Stimulated activated CD8-positive, alpha-beta memory T cell treated with anti-CD3 and anti-CD28 coated beads, Interleukin-2, amount 100 ng/mL, for 48 hours (primary cell): ENCODE results near the gene PTPRN2.
"Not testable (repeated sequence)": the region's sequence is repeated elsewhere in the genome, so short reads cannot be mapped to it uniquely, and the experiment has no call there.

Experiments
- DNase-seq, 2 donors: peaks; one replicate each; pipeline ENCODE4 v3.0.0-alpha.2; 2020; ENCODE audit warnings: low read depth in 2 of 2

PTPRN2 gene

GRCh38 chr7:158443688-158444483 is 143.7 kb downstream of the PTPRN2 start:
- no peak for DNase-seq

DNA sequence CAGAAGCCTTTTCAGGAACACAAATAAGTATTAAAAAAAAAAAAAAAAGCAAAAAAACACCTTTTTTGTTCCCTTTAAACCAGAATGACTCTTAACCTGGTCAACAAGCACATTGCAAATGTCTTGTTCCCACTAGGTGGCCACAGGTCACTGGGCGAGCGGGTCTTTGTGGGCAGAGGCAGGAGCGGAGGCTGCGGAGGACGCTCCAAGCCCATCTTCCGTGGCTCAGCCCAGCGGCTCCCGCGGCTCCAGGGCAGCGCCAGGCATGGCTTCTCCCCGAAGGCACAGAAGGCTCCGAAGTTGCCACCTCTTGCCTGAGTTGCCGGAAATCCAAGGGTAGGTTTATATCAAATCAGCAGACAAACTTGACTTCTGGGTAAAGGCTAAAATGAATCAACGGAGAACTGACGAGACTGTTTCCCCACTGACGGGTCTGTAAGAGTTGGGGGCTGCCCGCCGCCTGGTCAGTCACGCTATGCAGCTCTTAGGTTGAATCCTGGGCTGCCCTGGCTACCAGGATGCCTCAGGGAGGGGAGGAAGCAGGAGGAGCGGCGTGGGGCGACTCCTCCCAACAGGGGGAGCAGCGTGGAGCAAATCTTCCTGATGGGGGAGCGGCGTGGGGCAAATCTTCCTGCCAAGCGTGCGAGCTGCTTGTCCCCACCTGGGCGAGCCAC is 144.5 kb downstream of the PTPRN2 start:
- no peak for DNase-seq

DNA sequence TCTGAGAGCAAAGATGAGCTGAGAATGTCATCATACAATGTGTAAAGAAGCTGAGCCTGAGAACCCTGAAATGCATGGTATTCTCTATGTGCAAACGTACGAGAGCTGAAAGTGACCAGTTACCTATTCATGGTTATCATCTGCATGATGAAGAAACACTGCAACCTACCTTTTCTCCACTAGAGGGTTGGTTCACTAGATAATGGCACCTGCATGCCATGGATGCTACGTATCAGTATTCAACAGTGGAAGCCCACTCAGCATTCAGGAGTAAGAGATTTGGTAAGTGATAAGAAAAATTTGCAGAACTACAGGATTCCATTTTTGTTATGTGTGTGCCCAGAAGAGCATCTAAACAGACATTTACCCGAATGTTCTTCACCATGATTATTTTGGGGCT is 145.4 kb downstream of the PTPRN2 start:
- no peak for DNase-seq

DNA sequence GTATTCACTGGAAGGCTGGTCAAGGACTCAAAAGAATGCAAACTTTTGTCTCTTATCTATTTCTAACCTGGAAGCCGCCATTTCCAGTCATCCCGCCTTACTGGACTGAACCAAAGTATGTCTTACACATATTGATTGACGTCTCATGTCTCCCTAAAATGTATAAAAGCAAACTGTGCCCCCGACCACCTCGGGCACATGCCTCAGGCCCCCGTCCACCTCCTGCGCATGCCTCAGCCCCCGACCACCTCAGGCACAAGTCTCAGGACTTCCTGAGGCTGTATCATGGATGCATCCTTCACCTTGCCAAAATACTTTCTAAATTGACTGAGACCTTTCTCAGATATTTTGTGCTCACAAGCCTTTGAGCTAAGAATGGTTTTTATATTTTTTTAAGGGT is 148.6 kb downstream of the PTPRN2 start:
- no peak for DNase-seq

DNA sequence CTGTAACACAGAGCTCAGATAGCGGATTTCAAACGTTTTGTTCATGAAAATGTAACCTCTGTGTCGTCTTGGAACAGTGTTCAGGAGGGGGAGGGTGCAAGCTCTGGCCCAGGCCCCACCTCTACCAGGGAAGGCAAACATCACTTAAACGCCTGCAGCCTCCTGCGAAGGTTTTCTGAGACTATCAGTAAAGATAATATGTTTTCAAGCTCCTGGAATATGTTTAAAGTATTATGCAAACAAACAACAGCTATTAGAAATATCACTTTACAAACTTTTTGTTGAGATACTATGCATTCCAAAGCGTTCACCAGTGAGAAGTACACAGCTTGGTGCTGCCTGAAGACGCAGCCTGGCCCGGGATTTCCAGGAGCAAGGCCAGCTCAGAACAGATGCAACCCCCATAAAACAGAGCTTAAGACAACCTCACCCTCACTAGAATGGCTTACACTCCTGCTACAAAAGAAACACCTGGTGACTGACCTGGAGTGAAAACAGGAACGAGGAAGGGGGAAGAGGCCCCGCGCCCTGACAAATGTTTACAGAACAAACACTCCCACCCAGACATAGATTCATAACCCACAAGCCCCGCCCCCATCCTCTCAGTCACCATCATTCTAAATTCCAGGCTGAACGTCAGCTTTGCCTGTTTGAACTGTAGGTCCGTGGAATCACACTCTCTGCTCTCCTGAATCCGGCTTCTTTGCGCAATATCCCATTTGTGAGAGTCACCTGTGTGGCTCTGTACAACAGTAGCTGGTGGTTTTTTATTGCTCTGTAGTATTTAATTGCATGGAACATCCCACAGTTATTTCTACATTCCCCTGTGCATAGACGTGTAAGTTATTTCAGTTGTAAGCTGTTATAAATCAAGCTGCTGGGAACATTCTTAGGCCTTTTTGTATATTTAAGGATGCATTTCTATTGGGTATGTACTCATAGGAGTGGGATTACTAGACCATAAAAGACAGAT is 155.0 kb downstream of the PTPRN2 start:
- DNase-seq = no peak

GRCh38 chr7:158431941-158432347 is 155.7 kb downstream of the PTPRN2 start:
- no peak for DNase-seq

GRCh38 chr7:158431055-158431940 is 156.3 kb downstream of the PTPRN2 start:
- DNase-seq = no peak

- no peak for DNase-seq
These were observed 157.2 kb downstream of the PTPRN2 start for GRCh38 chr7:158430308-158431034.

DNA sequence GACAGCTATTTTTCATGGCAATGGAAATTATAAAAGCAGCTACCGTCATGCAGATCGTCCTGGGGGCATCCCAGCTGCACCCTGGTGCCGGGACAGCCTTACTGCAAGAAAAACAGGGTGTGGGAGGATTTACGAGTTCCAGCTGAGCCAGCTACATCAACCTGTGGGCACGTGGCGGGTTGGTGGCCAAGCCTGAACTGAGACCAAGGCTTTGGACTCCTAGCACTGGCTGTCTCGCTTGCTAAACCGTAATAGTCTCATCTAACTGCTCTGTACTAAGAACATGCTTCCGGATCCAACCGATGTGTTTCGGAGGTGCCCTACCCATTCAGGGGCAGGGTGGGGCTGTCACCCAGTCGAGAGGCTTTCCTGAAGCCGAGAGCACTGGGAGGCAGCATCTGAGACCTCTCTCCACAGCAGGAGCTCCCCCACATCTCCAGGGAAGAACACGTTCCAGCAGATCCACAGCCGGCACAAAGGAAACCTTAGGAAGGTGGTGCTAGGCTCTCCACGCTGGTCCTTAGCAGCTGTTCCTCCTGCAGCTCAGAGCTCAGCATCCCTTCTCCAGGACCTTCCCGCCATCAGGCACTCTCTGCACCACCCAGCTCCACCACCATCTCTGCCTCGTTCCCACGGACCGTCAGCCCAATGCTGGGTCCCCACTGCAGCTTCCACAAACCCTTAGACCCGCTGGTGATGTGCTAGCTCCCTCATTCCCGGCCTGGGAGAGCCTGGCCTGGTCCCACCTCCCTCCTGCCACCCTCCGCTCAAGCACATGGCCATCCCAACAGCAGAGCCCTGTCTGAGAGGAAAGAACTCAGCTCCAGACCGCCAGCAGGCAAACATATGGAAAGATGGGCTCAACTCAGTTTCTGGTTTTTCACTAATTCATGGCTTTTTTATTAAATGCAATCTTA is 158.5 kb downstream of the PTPRN2 start:
- no peak for DNase-seq

GRCh38 chr7:158428131-158428836 is 159.3 kb downstream of the PTPRN2 start:
- no peak for DNase-seq

DNA sequence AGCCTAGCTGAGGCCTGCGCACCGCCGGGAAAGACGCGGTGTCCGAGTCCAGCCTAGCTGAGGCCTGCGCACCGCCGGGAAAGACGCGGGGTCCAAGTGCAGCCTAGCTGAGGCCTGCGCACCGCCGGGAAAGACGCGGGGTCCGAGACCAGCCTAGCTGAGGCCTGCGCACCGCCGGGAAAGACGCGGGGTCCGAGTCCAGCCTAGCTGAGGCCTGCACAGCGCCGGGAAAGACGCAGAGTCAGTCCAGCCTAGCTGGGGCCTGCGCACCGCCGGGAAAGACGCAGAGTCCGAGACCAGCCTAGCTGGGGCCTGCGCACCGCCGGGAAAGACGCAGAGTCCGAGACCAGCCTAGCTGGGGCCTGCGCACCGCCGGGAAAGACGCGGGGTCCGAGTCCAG is 161.9 kb downstream of the PTPRN2 start:
- DNase-seq = not testable (repeated sequence)

- no peak for DNase-seq
These were observed 163.1 kb downstream of the PTPRN2 start for GRCh38 chr7:158424531-158424930.

- no peak for DNase-seq
These were observed 163.6 kb downstream of the PTPRN2 start for GRCh38 chr7:158424011-158424410.

GRCh38 chr7:158422887-158423560 is 164.6 kb downstream of the PTPRN2 start:
- no peak for DNase-seq

GRCh38 chr7:158422196-158422886 is 165.3 kb downstream of the PTPRN2 start:
- DNase-seq = no peak

DNA sequence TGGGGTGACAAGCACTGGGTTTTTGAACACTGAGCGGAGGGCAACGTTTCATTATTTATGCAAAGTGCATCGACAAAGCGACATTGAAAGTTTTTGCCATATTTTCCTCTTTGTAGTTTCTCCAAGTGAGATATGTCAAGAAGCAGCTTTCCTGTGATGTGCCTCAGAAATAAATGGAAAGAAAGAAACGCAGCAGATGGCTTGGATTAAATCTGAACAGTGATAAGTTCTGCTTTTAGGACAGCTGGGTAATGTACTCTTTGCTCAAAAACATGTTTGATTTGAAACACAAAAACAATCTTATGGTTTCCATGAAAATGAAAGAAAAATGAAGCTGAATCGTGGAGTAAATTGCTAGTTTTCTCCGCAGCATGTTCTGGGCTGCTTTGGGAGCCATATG is 166.3 kb downstream of the PTPRN2 start:
- no peak for DNase-seq

DNA sequence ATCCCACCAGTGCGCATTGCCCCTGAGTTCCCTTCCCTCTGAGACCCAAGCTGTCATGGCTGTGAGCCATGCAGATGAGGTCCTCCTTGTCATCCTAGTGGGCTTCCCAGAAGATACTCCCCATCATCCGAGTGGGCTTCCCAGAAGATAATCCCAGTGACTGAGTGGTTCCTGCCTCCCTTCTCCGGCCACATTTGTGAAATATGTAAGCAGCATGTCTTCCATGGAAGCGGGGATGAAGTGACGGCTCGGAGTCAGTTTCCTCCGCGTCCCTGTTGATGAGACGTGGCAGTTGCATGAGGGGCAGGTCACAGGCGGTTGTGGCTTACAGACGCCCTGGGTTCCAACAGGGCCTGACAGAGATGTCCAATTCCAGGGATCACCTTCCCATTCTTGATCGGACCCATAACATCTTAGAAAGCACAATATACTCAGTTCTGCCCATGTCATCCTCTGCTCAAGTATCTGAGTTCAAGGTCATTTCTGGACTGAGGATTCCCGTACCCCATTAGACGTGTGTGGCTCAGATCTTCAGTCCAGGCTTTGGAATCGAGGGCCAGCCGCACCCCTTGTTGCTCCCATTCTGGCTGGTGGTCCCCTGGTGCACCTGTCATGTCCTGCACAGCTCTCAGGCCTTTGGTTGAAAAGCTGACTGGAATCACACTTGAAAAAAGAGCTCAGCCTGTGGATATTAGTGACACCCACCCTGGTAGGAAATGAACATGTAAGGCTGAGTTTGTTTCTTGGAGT is 166.9 kb downstream of the PTPRN2 start:
- no peak for DNase-seq
